Lower lobe of right lung (tissue), 2 donors: ENCODE measurements around the gene TSC2. TPM values are rescaled to one million over a fixed set of nuclear protein-coding genes. Genes with fewer than 3 reads are reported as not detected.

Experiments used
- ATAC-seq, 2 donors: fragments of 200-7000 bp; cut with Tn5 transposase; one replicate each; pipeline ENCODE4 v1.9.1; 2020 to 2022; ENCODE audit warnings: mild to moderate bottlenecking in 2 of 2, moderate library complexity in 2 of 2
- DNase-seq: peaks from one replicate; pipeline ENCODE4 v3.0.0-alpha.2; 2020
- H3K27ac ChIP-seq: fragments of 200-600 bp; one replicate; pipeline ENCODE4 v1.8.0; 2022
- H3K27me3 ChIP-seq: fragments of 200-600 bp; one replicate; pipeline ENCODE4 v1.8.0; 2022; ENCODE audit warnings: low read depth
- H3K36me3 ChIP-seq: fragments of 200-600 bp; one replicate; pipeline ENCODE4 v1.8.0; 2022; ENCODE audit warnings: mild to moderate bottlenecking
- H3K4me1 ChIP-seq: fragments of 200-600 bp; one replicate; pipeline ENCODE4 v1.8.0; 2022
- H3K4me3 ChIP-seq: fragments of 200-600 bp; one replicate; pipeline ENCODE4 v1.8.0; 2022; ENCODE audit warnings: mild to moderate bottlenecking
- H3K9me3 ChIP-seq: fragments of 200-600 bp; one replicate; pipeline ENCODE4 v1.8.0; 2022
- CTCF ChIP-seq: fragments of 200-600 bp; IDR thresholded peaks from one replicate; pipeline ENCODE4 v1.8.0; 2022; ENCODE audit warnings: antibody characterized with exemption, mild to moderate bottlenecking
- intact Hi-C: fragments of 100-400 bp; cut with DNase I; formaldehyde crosslinking; loops from one replicate; pipeline ENCODE4 v1.11.0; 2022
- total RNA-seq: library from RNA; stranded (reverse); fragmentation: NEBNext Ultra II Directional; extraction: Animal tissue kit (Norgen Biotek cat#: 25700); gene quantifications from one replicate; pipeline ENCODE4 v1.2.1, GENCODE V29; 2021
- donor health status: DM: no; HTN: yes; CAD: no; lungs with severe emphysema.

The TSC2 gene
- total RNA-seq, 1 donor from 2014 or later = 123 TPM

- Histone ChIP-seq H3K4me1 (peaks cover 93% of the 10 kb centered on the region), H3K27ac (peak overlapping the region; percentile 92), H3K4me3 (peak overlapping the region; percentile 31), H3K9me3 (no peaks in the 10 kb centered on the region), H3K27me3 (no peaks in the 10 kb centered on the region), H3K36me3 (peaks cover 33% of the 10 kb centered on the region)
- no peak for ATAC-seq
- no peak for DNase-seq
- TF ChIP-seq CTCF = no peak
- intact Hi-C loops = no loop called here
These were observed 9.2 kb upstream of the TSC2 start for GRCh38 chr16:2038382-2039231.

GRCh38 chr16:2039274-2040031 is 8.3 kb upstream of the TSC2 start:
- H3K4me1 ChIP-seq = peaks cover 96% of the 10 kb centered on the region
- peaks cover 33% of the 10 kb centered on the region for H3K36me3 ChIP-seq
- intact Hi-C loops = no loop called here
- no peaks in the 10 kb centered on the region for H3K27me3 ChIP-seq
- peak overlapping the region; percentile 31 for H3K4me3 ChIP-seq
- no peak for TF ChIP-seq CTCF
- H3K9me3 ChIP-seq = no peaks in the 10 kb centered on the region
- peak overlapping the region; percentile 92 for H3K27ac ChIP-seq
- DNase-seq = peak; percentile 83
- ATAC-seq = peak in 1 of 2 donors; percentile 42

- DNase-seq = no peak
- ATAC-seq = no peak
- H3K9me3 ChIP-seq = no peaks in the 10 kb centered on the region
- peaks cover 97% of the 10 kb centered on the region for H3K4me1 ChIP-seq
- H3K4me3 ChIP-seq = peak overlapping the region; percentile 31
- intact Hi-C loops = no loop called here
- TF ChIP-seq CTCF = no peak
- peak overlapping the region; percentile 92 for H3K27ac ChIP-seq
- H3K36me3 ChIP-seq = peaks cover 33% of the 10 kb centered on the region
- H3K27me3 ChIP-seq = no peaks in the 10 kb centered on the region
These were observed 7.6 kb upstream of the TSC2 start for GRCh38 chr16:2040041-2040786.

- TF ChIP-seq CTCF = no peak
- DNase-seq (peak; percentile 83), ATAC-seq (peak; percentile 34 to 50)
- Histone ChIP-seq H3K4me1 (peaks cover 97% of the 10 kb centered on the region), H3K27me3 (no peaks in the 10 kb centered on the region), H3K36me3 (peaks cover 27% of the 10 kb centered on the region), H3K4me3 (no peak overlapping the region), H3K27ac (peak overlapping the region; percentile 92), H3K9me3 (no peaks in the 10 kb centered on the region)
- intact Hi-C loops = no loop called here
These were observed 6.8 kb upstream of the TSC2 start for GRCh38 chr16:2040787-2041522.
